ENCODE measurements around the gene SLC36A2. TPM values are rescaled to one million over a fixed set of nuclear protein-coding genes. Genes with fewer than 3 reads are reported as not detected.

The SLC36A2 gene
- total and polyA plus RNA-seq, 4 donors, result 0.06 to 0.30 (median 0.24) TPM; not detected in 1

DNA sequence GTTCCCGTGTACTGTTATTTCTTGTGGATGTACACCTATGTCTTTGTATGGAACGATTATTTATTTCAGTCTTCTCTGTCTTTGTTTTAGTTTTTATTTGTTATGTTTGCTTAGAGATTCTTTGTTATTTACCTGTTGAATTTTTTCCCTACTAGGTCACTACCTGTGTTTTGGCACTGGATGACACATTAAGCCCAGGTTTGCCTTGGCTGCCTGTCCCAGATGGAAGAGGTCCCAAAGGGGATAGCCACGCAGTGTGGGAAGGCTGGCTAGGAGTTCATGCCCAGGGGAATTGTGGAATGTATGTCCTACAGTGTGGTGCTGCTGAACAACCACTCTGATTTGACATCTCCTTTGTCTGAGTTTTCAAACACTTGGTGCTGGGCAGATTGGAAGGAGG is 15.6 kb upstream of the SLC36A2 start:
- WGBS (ENCODE audit: insufficient coverage), result 100% methylated on average over 1 of the region's 3 CpGs

DNA sequence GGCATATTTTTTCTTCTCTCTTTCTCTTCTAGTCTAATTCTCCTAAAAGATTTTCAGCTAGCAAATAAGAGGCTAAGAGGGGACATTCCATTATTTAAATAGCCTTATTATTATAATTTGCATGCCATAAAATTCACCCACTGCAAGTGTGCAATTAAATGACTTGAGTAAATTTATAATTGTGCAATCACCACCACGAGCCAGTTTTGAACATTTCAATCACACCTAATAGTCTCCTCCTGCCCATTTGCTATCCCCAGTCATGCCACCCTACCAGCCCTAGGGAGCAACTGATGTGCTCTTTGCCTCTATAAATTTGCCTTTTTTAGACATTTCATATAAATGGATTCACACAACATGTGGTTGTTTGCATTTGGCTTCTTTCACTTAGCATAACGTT is 12.0 kb upstream of the SLC36A2 start:
- Histone ChIP-seq H3K27ac (ENCODE audit: low read depth, low read length) (no peak overlapping the region), H3K36me3 (ENCODE audit: control insufficient read depth, insufficient read depth, low read length) (no peaks in the 10 kb centered on the region), H3K4me1 (ENCODE audit: control insufficient read depth, insufficient read depth, low read length) (no peaks in the 10 kb centered on the region), H3K4me3 (ENCODE audit: low read depth, low read length) (no peak overlapping the region), H3K9me3 (ENCODE audit: control insufficient read depth, insufficient read depth, low read length) (no peaks in the 10 kb centered on the region), H3K27me3 (ENCODE audit: control insufficient read depth, insufficient read depth, low read length) (no peaks in the 10 kb centered on the region)
- DNase-seq (ENCODE audit: low read depth in 4 of 6, low spot score in 6 of 6), result peak in 1 of 6 donors; percentile 34
- WGBS (ENCODE audit: insufficient coverage), result no CpG with 5 or more reads among the region's 2 CpGs

More for the DNA sequence above, 15.6 kb upstream of the SLC36A2 start:
- no peaks in the 10 kb centered on the region for H3K4me1 ChIP-seq (ENCODE audit: control insufficient read depth, insufficient read depth, low read length)
- no peaks in the 10 kb centered on the region for H3K36me3 ChIP-seq (ENCODE audit: control insufficient read depth, insufficient read depth, low read length)
- no peak for DNase-seq (ENCODE audit: low read depth in 4 of 6, low spot score in 6 of 6)
- peaks cover 3% of the 10 kb centered on the region for H3K9me3 ChIP-seq (ENCODE audit: control insufficient read depth, insufficient read depth, low read length)
- no peaks in the 10 kb centered on the region for H3K27me3 ChIP-seq (ENCODE audit: control insufficient read depth, insufficient read depth, low read length)
- no peak overlapping the region for H3K27ac ChIP-seq (ENCODE audit: low read depth, low read length)
- H3K4me3 ChIP-seq (ENCODE audit: low read depth, low read length), result no peak overlapping the region

DNA sequence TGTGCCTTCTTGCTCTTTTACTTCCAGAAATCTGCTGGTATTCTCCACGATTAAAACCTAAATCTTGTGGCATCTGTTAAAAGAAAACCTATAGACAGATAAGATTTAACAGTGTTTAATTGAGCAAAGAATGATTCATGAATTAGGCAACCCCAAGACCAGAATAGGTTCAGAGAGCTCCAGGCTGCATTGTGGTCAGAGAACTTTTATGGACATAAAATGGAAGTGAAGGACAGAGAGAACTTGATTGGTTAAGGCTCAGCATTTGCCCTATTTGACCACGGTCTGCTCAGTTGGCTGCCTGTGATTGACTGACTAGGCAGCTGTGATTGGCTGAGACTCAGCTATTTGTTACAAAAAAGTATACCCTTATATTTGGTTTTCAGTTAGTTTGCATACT is 10.4 kb upstream of the SLC36A2 start:
- Histone ChIP-seq H3K36me3 (ENCODE audit: control insufficient read depth, insufficient read depth, low read length) (no peaks in the 10 kb centered on the region), H3K4me3 (ENCODE audit: low read depth, low read length) (no peak overlapping the region), H3K4me1 (ENCODE audit: control insufficient read depth, insufficient read depth, low read length) (no peaks in the 10 kb centered on the region), H3K9me3 (ENCODE audit: control insufficient read depth, insufficient read depth, low read length) (no peaks in the 10 kb centered on the region), H3K27ac (ENCODE audit: low read depth, low read length) (no peak overlapping the region), H3K27me3 (ENCODE audit: control insufficient read depth, insufficient read depth, low read length) (no peaks in the 10 kb centered on the region)
- WGBS (ENCODE audit: insufficient coverage), result no CpG with 5 or more reads among the region's 2 CpGs
- DNase-seq (ENCODE audit: low read depth in 4 of 6, low spot score in 6 of 6), result no peak

DNA sequence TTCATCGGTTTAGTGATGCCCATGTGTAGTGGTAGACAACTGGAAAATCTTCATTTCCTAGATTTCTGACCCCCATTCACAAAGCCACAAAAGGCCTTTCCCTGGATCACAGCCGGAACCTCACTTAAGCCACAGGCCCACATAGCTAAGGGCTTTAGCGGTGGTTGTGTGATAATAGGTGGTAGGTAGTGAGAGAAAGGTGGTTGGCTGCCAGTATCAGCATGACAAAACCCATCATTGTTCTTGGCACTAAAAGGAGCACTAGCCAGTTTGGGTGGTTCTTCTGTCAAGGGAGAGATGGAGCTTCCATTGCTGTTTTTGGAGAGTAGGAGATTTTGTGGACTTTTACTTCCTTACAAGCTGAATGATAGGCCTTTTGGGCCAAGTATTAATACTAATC is 9.7 kb upstream of the SLC36A2 start:
- no peak for DNase-seq (ENCODE audit: low read depth in 4 of 6, low spot score in 6 of 6)
- no peaks in the 10 kb centered on the region for H3K36me3 ChIP-seq (ENCODE audit: control insufficient read depth, insufficient read depth, low read length)
- no peak overlapping the region for H3K27ac ChIP-seq (ENCODE audit: low read depth, low read length)
- H3K4me1 ChIP-seq (ENCODE audit: control insufficient read depth, insufficient read depth, low read length), result no peaks in the 10 kb centered on the region
- WGBS (ENCODE audit: insufficient coverage), result 100% methylated on average over 1 of the region's 3 CpGs
- no peaks in the 10 kb centered on the region for H3K27me3 ChIP-seq (ENCODE audit: control insufficient read depth, insufficient read depth, low read length)
- H3K4me3 ChIP-seq (ENCODE audit: low read depth, low read length), result no peak overlapping the region
- no peaks in the 10 kb centered on the region for H3K9me3 ChIP-seq (ENCODE audit: control insufficient read depth, insufficient read depth, low read length)

DNA sequence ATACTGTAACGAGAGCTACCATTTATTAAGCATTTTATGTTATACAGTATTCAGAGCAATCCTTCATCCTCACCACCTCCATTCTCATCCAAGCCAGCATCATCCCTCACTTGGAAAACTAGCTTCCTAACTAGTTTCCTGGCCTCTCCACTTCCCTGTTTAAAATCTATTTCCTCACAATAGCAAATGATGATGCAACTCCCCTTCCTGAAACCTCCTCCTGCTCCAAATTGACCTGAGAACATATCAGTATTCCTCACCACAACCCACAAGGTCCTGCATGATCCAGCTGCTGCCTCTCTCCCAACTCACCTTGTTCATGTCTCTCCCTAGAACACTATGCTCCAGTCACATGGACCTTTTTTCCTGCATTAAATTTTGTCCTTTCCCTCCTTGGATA is 4.3 kb upstream of the SLC36A2 start:
- H3K4me1 ChIP-seq (ENCODE audit: control insufficient read depth, insufficient read depth, low read length), result peaks cover 6% of the 10 kb centered on the region
- H3K36me3 ChIP-seq (ENCODE audit: control insufficient read depth, insufficient read depth, low read length), result no peaks in the 10 kb centered on the region
- H3K9me3 ChIP-seq (ENCODE audit: control insufficient read depth, insufficient read depth, low read length), result no peaks in the 10 kb centered on the region
- DNase-seq (ENCODE audit: low read depth in 4 of 6, low spot score in 6 of 6), result no peak
- WGBS (ENCODE audit: insufficient coverage), result 80% methylated on average over 1 of the region's 1 CpG
- H3K27ac ChIP-seq (ENCODE audit: low read depth, low read length), result no peak overlapping the region
- no peak overlapping the region for H3K4me3 ChIP-seq (ENCODE audit: low read depth, low read length)
- H3K27me3 ChIP-seq (ENCODE audit: control insufficient read depth, insufficient read depth, low read length), result no peaks in the 10 kb centered on the region

DNA sequence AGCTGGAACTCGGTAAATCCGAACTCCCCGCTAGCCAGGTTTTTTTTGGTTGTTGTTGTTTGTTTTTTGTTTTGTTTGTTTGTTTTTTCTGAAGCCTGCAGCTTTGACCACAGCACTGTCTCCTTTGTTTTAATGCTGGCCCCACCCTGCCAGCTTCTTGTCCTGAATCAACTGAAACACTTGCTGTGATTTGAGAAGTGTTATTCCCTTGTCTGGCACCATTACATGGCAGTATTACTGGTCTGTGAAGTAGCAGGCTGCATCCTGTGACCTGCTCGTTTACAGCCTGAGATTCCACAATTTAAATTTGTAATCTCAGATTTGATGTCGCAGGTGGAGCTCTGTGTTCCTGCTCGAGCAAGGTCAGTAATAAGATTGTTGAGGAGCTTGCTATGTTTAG is 1.4 kb upstream of the SLC36A2 start:
- WGBS (ENCODE audit: insufficient coverage), result 51% methylated on average over 6 of the region's 6 CpGs
- Histone ChIP-seq H3K27me3 (ENCODE audit: control insufficient read depth, insufficient read depth, low read length) (peaks cover 5% of the 10 kb centered on the region), H3K4me3 (ENCODE audit: low read depth, low read length) (no peak overlapping the region), H3K27ac (ENCODE audit: low read depth, low read length) (no peak overlapping the region), H3K36me3 (ENCODE audit: control insufficient read depth, insufficient read depth, low read length) (no peaks in the 10 kb centered on the region), H3K9me3 (ENCODE audit: control insufficient read depth, insufficient read depth, low read length) (no peaks in the 10 kb centered on the region), H3K4me1 (ENCODE audit: control insufficient read depth, insufficient read depth, low read length) (peaks cover 10% of the 10 kb centered on the region)
- DNase-seq (ENCODE audit: low read depth in 4 of 6, low spot score in 6 of 6), result peak in 1 of 6 donors; percentile 28

DNA sequence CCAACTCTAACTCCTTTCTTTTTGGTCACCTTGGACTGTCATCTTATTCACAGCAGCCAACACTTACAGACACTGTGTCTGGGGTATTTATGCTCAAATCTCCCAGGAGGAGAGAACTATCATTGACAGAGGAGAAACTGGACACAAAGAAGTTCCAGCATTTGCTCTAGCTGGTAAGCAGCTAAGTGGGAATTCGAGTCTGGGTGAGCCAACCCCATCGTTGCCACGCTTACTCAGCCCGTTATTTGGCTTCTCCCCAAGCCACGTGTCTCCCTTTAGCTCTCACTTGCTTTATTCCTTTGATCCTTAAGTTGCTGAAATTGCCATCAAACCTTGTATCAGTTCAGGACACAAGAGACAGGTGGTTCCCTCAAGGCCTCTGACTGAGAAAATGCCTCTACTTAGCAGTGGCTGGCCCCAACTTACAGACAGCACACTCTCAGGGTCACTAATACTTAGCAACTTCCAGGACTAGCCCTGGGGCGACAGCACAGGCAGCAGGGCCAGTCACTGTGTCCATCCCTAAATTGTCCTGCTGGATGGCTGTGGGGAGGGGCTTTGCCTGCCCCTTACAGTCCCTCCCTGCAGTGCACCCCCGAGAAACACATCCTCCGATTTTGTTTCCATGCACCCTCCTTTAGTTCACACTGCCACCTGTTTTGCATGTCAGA is 1.4 kb downstream of the SLC36A2 start:
- Histone ChIP-seq H3K4me1 (ENCODE audit: control insufficient read depth, insufficient read depth, low read length) (peaks cover 10% of the 10 kb centered on the region), H3K27ac (ENCODE audit: low read depth, low read length) (no peak overlapping the region), H3K4me3 (ENCODE audit: low read depth, low read length) (no peak overlapping the region), H3K27me3 (ENCODE audit: control insufficient read depth, insufficient read depth, low read length) (peaks cover 5% of the 10 kb centered on the region), H3K9me3 (ENCODE audit: control insufficient read depth, insufficient read depth, low read length) (no peaks in the 10 kb centered on the region), H3K36me3 (ENCODE audit: control insufficient read depth, insufficient read depth, low read length) (no peaks in the 10 kb centered on the region)
- WGBS (ENCODE audit: insufficient coverage), result 27% methylated on average over 7 of the region's 8 CpGs
- peak in 1 of 6 donors; percentile 9 for DNase-seq (ENCODE audit: low read depth in 4 of 6, low spot score in 6 of 6)

DNA sequence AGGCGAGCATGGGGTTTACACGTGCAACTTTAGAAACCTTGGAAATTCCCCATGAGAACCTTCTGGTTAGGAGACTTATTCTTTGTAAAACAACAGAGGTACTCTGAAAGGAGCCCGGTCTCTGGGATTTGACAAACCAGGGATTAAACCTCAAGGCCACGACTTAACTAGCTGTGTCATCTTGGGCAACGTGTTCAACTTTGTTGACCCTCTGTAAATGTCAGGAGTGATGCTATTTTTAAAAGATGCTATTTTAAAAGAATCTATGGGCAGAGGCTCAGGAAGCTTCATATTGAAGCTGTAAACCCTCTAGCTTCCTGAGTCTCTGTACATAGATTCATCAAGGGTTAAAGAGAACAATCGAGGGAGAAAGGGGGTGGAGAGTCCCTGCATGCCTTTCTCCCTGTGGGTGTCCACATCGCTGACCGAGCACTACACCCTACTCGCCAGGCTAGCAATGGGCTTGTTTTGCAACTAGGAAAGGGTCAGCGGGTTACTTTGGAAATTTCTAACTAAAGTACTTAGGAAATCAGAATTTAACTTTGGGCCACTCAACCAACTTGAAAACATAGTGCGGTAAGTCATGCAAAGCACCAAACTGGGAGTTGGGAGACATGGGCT is 2.1 kb downstream of the SLC36A2 start:
- peaks cover 5% of the 10 kb centered on the region for H3K27me3 ChIP-seq (ENCODE audit: control insufficient read depth, insufficient read depth, low read length)
- H3K27ac ChIP-seq (ENCODE audit: low read depth, low read length), result no peak overlapping the region
- no peak for DNase-seq (ENCODE audit: low read depth in 4 of 6, low spot score in 6 of 6)
- H3K36me3 ChIP-seq (ENCODE audit: control insufficient read depth, insufficient read depth, low read length), result no peaks in the 10 kb centered on the region
- H3K4me1 ChIP-seq (ENCODE audit: control insufficient read depth, insufficient read depth, low read length), result peaks cover 10% of the 10 kb centered on the region
- WGBS (ENCODE audit: insufficient coverage), result 37% methylated on average over 6 of the region's 11 CpGs
- H3K4me3 ChIP-seq (ENCODE audit: low read depth, low read length), result no peak overlapping the region
- H3K9me3 ChIP-seq (ENCODE audit: control insufficient read depth, insufficient read depth, low read length), result no peaks in the 10 kb centered on the region

DNA sequence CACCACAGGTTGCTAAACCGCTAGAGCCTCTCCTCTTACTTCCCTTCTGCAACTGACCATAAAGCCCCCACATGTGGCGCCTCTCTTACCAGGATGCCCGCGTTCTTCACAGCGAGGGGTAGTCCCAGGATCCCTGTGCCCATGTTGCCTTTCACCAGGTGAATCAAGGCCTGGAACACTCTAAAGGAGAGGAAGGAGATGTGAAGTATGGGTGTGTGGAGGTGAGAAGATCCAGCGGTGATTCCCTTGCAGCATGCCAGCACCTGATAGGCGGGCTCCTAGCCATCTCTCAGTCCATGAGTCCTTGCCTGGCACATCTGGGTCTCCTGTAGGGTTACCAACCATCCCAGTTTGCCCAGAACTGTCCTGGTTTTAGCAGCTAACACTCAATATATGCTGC is 3.3 kb downstream of the SLC36A2 start:
- H3K9me3 ChIP-seq (ENCODE audit: control insufficient read depth, insufficient read depth, low read length), result no peaks in the 10 kb centered on the region
- peaks cover 5% of the 10 kb centered on the region for H3K27me3 ChIP-seq (ENCODE audit: control insufficient read depth, insufficient read depth, low read length)
- no peak for DNase-seq (ENCODE audit: low read depth in 4 of 6, low spot score in 6 of 6)
- no peak overlapping the region for H3K27ac ChIP-seq (ENCODE audit: low read depth, low read length)
- H3K4me3 ChIP-seq (ENCODE audit: low read depth, low read length), result no peak overlapping the region
- peaks cover 7% of the 10 kb centered on the region for H3K4me1 ChIP-seq (ENCODE audit: control insufficient read depth, insufficient read depth, low read length)
- no peaks in the 10 kb centered on the region for H3K36me3 ChIP-seq (ENCODE audit: control insufficient read depth, insufficient read depth, low read length)
- WGBS (ENCODE audit: insufficient coverage), result 97% methylated on average over 3 of the region's 7 CpGs

DNA sequence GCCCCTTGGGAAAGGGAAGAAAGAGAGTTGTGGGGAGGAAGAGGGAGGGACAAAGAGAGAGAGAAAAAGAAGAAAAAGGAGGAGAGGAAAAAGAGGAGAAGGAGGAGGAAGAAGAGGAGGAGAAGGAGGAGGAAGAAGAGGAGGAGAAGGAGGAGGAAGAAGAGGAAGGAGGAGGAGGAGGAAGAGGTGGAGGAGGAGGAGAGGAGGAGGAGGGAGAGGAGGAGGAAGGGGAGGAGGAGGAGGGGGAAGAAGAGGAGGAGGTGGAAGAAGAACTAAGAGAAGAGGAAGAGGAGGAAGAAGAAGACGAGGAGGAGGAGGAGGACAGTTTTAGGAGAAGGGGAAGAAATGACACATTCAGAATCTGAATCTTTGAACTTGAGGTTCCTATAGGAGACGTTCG is 7.4 kb downstream of the SLC36A2 start:
- Histone ChIP-seq H3K4me1 (ENCODE audit: control insufficient read depth, insufficient read depth, low read length) (no peaks in the 10 kb centered on the region), H3K27ac (ENCODE audit: low read depth, low read length) (no peak overlapping the region), H3K36me3 (ENCODE audit: control insufficient read depth, insufficient read depth, low read length) (no peaks in the 10 kb centered on the region), H3K27me3 (ENCODE audit: control insufficient read depth, insufficient read depth, low read length) (peaks cover 3% of the 10 kb centered on the region), H3K9me3 (ENCODE audit: control insufficient read depth, insufficient read depth, low read length) (no peaks in the 10 kb centered on the region), H3K4me3 (ENCODE audit: low read depth, low read length) (no peak overlapping the region)
- no peak for DNase-seq (ENCODE audit: low read depth in 4 of 6, low spot score in 6 of 6)
- 80% methylated on average over 3 of the region's 3 CpGs for WGBS (ENCODE audit: insufficient coverage)

Data from spinal cord (tissue), 10 donors.